Measurements from ENCODE around the gene EIF4A2. TPM values are rescaled to one million over a fixed set of nuclear protein-coding genes. Genes with fewer than 3 reads are reported as not detected.
A peak's percentile ranks its signal among the peaks of the same experiment; 100 is the strongest.

EIF4A2 gene
- polyA plus RNA-seq (ENCODE audit: insufficient read length in 4 of 4) = 1,000 to 10,000 TPM in 1 of 4 donors, 100 to 1,000 TPM in 3; 730 to 1,033 (median 790) TPM

DNA sequence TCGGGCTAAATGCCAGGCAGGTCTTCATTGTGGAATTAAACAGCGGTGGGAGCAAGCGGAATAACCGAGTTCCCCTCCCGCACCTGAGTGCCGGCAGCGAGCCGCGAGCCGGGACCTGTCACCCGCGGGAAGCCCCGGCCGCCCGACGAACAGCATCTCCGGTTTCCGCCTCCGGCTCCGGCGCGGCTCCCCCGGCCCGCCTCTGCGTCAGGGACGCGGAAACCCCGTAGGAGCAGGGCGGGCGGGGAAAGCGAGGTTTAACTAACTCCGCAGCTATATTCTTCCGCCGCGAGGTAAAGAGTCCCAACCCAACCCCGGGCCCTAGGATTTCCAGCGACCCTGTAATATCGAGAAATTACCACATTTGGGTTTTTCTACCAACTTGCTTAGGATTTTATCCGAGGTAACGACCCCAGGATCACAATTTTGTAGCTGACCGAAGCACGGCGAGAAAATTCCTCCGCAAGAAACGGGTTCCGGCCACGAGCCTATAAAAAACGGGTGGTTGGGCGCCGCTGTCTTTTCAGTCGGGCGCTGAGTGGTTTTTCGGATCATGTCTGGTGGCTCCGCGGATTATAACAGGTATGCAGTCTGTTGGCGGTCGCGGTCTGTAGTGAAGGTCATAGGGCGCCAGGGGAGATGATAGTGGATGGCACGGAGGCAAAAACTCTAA lies at the start of gene EIF4A2:
TSS of gene EIF4A2 (plus strand) at position 520 of the 673 bp plus-strand sequence. CDS start at position 554, 34 bp downstream.
- peak; percentile 82 to 91 (median 86) for DNase-seq (ENCODE audit: low read depth in 4 of 4, low spot score in 3 of 4)

DNA sequence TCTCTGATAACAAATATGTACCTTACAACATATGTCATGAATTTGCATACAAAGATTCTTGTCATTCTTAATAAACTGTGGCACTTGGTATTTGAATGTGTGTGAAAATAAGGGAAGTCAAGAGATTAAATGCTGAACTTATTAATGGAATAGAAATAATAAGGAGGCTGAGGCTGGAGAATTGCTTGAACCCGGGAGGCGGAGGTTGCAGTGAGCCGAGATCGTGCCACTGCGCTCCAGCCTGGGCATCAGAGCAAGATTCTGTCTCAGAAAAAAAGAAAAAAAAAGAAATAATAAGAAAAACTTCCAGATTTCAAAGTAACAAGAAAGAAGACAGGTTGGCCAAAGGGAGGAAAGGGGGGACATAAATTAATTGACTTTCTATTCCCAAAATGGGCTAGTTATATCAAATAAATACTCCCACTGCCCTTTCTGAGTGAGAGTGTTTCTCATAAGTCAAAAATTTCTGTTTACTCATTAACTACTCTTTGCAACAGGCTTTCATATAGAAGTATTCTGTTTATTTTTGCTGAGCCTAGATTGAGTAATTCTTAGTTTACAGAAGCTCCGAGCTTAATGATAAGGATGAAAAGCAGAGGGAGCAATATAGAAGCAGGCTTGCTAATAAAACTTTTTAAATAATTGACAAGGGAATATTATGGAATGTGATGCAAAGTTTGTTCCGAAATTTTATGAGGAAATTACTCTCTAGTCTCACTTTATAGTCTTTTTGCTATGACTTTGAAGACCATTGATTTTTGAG lies 40.6 kb upstream of the EIF4A2 start:
- DNase-seq (ENCODE audit: low read depth in 4 of 4, low spot score in 3 of 4) = no peak

DNA sequence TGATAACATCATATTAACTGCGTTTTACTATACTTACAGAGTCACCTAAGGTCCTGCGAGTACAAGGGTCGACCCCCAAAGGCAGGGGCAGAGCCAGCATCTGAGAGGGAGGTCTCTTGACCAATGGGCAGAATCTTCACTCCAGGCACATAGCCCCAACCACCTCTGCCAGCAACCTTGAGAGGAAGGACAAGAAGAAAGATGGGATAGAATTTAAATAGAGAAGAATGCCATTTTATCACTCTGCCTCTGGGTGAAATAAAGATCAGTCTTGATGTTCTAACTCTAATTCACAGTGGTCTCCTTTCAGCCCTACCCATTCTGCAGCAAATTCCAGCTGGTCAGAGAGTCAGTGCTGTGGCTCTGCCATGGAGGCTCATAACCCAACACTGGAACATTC lies 39.7 kb upstream of the EIF4A2 start:
- no peak for DNase-seq (ENCODE audit: low read depth in 4 of 4, low spot score in 3 of 4)

DNA sequence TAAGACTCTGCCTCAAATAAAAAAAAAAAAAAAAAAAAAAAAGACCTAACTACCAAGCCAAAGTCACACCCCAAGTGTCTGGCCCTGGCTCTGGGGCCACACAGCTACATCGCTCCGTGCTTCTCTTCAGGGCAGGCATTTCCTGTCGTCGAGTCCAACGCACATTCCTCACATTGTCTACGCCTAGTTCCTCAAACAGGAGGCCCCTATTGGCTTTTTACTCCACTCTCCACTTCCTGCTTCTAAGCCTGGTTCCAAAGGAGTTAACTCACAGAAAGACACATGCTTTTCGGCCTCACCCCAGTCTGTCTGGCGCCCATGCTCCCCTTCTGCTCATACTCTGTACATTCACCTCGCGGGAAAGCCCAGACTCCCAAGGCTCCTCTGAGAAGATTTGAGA lies 37.4 kb upstream of the EIF4A2 start:
- DNase-seq (ENCODE audit: low read depth in 4 of 4, low spot score in 3 of 4) = no peak

DNA sequence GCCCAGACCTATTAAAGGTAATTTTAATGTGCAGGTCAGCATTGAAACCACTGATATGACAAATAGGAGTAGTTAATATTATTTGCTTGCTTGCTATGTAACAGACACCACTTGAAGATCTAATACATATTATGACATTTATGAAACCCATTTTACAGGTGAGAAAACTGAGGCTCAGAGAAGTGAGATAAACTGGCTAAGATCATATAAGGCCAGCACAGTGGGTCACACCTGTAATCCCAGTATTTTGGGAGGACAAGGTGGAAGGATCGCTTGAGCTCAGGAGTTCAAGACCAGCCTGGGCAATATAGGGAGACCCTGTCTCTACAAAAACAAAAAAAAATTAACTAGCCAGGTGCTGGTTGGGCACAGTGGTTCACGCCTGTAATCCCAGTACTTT lies 33.1 kb upstream of the EIF4A2 start:
- DNase-seq (ENCODE audit: low read depth in 4 of 4, low spot score in 3 of 4) = no peak

DNA sequence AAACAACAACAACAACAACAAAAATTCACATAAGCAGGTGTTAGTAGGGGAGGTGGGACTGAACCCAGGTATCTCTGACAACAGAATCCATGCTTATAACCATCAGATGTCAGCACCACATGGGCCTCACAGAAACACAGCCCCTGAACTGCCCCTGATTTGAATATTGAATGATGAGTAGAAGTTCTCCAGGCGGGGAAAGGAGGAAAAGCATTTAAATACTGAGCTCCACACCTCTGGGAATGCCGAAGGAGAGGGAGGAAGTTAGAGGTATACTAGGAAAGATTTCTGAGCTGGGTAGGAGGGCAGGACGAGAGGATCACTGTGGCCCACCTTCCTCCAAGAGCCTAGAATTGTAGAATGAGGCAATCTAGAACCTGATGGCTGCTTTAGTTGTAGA lies 31.9 kb upstream of the EIF4A2 start:
- no peak for DNase-seq (ENCODE audit: low read depth in 4 of 4, low spot score in 3 of 4)

DNA sequence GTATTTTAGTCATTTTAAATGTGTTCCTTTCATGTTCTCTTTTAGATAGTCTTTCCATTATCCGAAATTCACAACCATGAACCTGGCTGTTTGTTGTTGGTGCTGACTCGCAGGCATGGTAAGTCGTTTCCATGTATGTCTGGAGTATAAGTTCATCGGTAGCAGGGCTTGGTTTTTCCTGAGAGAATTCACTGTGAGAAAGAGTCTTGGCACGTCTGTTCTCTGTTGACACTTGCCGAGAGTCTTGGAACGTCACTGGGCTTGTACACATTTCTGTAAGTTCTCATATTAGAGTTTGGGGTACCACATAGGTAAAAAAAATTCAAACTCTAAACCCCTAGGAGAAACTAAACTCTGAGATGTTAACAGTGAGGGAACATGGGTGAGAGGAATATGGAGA lies 29.4 kb upstream of the EIF4A2 start:
- DNase-seq (ENCODE audit: low read depth in 4 of 4, low spot score in 3 of 4) = no peak

DNA sequence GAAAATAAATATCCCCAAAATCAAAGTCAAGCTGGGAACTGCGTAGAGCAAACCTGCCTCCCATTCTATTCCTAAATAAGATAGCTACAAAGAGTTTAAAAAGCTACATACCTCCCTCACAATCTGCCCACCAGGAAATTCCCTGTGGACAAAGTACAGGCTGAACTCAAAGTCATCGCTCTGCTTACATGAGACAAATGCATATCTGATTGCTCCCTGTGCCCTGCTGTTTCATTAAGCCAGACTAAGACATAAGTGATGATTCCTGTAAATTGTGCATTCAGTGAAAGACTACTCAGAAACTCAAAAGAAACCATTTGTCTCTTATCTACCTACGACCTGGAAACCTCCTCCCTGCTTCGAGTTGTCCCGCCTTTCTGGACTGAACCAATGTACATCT lies 28.5 kb upstream of the EIF4A2 start:
- DNase-seq (ENCODE audit: low read depth in 4 of 4, low spot score in 3 of 4) = no peak

DNA sequence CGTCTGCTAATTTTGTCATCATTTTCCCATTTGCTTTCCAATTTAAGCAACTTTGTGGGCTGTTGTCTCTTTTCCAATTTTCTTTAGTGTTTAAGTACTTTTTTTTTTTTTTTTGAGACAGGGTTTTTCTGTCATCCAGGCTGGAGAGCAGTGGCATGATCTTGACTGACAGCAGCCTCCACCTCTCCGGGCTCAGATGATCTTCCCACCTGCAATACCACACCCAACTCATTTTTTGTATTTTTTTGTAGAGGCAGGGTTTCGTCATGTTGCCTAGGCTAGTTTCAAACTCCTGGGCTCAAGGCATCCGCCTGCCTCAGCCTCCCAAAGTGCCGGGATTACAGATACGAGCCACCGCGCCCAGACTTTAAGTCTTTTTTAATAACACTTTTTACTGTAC lies 26.2 kb upstream of the EIF4A2 start:
- DNase-seq (ENCODE audit: low read depth in 4 of 4, low spot score in 3 of 4) = no peak

DNA sequence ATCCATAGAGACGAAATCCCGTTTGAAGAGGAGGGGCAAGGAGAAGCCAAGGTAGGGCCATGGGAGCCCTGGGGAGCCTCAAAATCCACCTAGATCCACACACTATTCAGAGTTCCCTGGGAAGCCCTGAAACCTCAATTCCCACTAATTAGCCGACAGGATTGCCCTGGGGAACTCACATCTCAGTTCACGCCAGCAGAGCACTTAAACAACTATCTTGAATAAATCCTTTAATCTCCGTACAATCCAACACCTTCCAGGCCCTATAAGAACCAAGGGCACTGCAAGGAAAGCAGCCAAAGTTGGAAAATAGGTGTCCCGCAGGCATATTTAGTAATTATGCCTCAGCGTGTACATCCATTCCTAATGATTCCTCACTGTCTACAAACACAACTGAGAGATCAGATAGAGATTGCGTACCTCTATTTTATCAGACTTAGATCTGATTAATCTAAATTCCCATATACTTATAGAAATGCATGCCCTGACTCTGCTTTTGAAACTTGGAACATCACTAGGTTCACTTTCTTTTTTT lies 25.6 kb upstream of the EIF4A2 start:
- DNase-seq (ENCODE audit: low read depth in 4 of 4, low spot score in 3 of 4) = no peak

DNA sequence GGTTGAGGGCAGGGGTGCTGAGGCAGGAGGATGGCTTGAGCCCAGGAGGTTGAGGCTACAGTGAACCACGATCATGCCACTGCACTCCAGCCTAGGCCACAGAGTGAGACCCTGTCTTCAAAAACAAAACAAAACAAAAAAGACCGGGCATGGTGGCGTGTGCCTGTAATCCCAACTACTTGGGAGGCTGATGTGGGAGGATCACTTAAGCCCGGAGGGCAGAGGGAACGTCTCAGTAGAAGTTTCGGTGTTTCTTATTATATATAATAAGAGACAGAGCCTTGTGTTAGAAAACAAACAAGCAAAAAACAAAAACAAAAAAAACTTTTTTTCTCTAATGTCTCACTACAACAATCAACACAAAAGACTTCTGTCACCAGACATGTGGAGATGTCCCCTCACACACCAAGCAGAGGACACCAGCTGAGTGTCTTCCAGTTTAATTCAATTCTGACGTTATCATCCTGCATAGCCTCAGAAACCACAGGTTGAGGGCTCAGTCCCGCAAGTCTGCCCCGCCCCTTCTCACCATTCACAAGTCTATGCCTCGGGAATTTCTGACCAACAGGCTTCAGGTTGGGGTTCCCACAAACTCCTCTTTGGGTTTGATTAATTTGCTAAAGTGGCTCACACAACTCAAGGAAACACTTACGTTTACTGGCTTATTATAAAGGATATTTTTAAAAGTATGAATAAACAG lies 24.0 kb upstream of the EIF4A2 start:
- DNase-seq (ENCODE audit: low read depth in 4 of 4, low spot score in 3 of 4) = no peak

DNA sequence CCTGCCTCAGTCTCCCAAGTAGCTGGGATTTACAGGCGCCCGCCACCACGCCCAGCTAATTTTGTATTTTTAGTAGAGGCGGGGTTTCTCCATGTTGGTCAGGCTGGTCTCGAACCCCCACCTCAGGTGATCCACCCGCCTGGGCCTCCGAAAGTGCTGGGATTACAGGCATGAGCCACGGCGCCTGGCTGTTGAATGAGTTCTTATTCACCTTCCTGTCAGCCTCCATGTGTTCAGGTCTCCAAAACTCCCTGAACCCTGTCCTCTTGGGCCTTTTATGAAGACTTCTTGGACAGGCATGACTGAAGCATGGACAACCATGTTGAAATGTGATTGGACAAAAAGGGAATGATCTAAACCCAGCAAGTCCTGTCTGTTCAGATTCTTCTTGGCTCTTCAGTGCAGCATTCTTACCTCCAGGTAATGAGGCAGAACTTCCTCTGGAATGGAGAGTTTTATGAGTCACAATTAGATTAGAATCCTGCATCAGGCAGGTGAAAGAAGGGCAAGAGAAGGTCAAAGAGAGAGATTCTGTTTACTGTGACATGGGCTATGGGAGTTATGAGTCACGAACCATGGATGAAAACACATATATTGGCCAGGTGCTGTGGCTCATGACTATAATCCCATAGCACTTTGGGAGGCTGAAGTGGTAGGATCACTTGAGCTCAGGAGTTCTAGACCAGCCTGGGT lies 23.1 kb upstream of the EIF4A2 start:
- DNase-seq (ENCODE audit: low read depth in 4 of 4, low spot score in 3 of 4) = no peak

DNA sequence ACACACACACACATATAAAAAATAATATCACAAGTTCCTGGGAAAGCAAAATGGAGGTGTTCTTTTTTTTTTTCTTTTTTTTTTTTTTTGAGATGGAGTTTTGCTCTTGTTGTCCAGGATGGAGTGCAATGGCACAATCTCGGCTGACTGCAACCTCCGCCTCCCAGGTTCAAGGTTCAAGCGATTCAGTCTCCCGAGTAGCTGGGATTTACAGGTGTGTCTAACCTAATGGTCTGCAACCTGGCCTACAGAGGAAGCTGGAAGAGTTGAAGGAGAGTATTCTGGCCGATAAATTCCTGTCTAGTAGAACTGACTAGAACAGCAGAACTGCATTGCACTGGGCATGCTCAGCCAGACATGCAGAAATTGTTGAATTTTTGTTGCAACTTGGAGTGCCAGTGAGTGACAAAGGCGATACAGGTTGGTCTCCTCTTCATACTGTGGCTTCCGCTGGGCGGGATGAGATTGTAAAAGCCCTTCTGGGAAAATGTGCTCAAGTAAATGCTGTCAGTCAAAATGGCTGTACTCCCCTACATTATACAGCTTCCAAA lies 22.4 kb upstream of the EIF4A2 start:
- no peak for DNase-seq (ENCODE audit: low read depth in 4 of 4, low spot score in 3 of 4)

DNA sequence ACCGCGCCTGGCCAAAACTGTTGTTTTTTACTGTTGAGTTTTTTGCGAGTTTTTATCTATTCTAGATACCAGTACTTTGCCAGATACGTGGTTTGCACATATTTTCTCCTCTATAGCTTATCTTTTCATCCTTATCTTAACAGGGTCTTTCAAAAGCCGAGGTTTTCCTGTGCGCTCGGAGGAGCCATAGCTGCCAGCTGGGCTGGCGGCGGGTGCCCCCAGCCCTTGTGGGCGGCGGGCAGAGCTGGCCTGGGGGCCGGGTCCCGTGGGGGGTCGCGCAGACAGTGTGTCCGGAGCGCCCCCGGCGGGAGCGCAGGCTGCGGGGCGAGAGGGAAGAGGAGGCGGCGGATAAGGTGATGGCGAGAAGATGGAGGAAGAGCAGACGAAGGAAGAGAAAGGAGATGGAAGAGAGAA lies 11.1 kb upstream of the EIF4A2 start:
- DNase-seq (ENCODE audit: low read depth in 4 of 4, low spot score in 3 of 4) = no peak

DNA sequence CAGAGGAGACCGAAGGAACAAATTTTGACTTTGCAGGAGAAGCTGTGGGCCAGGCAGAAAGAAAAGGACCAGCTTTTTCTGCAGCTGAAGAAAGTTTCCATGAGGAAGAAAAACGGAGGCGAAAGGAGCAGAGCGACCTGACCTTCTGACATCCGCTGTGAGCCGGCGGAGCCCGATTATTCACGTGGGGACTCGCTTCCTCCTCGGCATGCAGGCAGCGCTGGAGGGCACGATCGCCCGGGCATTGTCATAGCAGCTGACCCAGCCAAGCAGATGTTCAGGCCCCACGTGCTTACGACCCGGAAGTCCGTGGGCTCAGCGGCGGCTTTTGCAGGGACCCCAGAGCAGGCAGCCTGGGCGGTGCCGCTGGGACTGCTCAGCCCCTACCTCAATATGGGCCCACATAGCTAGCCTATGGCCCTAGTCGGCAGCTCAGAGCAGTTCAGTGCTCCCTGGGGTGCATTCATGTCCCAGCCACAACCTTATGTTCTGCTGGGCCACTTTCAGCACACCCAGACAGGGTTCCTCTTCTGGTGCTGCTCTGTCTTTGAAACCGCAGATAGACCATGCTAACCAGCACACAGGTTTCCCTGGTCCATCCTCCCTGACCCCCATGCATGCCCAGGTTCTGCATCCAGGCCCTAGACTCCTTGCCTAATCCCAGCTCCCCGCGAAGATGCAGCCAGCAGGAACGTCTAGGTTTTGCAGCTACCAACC lies 10.5 kb upstream of the EIF4A2 start:
- peak in 1 of 4 donors; percentile 28 for DNase-seq (ENCODE audit: low read depth in 4 of 4, low spot score in 3 of 4)

DNA sequence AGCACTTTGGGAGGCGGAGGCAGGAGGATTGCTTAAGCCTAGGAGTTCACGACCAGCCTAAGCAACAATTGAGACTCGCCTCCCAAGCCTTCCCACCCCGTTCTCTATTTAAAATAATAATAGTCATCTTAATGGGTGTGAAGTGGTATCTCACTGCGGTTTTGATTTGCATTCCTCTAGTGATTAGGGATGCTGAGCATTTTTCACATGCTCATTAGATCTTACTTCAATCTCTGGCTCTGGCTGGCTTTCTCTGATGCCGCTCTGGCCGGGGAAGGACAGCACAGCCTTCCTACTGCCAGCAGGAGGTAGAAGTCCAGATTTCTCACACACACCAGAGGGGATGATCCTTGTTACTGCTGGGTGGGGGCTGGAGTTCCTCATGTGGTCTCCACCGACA lies 7.4 kb upstream of the EIF4A2 start:
- no peak for DNase-seq (ENCODE audit: low read depth in 4 of 4, low spot score in 3 of 4)

DNA sequence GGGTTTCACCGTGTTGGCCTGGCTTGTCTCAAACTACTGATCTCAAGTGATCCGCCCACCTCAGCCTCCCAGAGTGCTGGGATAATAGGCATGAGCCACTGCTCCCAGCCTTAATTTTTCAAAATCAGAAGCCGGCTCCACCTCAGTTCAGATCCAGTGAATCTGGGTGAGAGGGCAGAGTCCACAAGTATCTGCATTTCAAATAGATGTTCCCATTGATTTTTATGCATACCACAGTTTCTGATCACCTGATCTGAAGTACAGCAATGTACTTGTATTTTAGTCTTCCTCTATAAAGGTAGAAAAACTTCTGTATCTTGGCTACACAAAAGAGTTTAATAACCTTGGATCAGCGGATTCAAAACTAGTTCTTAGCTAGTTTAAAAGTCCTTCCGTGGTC lies 4.2 kb upstream of the EIF4A2 start:
- no peak for DNase-seq (ENCODE audit: low read depth in 4 of 4, low spot score in 3 of 4)

DNA sequence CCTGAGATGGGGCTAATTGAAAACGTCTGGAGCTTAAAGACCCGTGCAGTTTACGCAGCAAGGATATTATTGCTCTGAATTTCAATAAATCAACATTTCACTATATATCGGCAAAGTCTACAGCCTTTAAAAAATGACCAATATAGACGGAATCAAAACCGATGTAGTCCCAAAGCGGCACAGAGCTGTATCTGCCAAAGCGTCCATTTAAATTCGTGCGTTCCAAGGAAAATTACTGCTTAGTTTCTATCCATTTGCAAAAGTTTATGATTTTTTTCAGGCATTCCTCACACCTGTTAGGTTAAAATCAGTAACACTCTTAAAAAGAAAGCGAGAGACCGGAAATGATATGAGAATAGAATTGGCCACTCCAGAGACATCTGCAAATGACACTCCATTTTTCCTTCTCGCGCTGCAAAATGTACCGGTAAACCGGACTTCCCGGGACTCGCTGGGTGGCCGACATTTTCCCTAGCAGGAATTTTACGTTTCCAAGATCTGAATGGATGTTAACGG lies 777 bp upstream of the EIF4A2 start:
- DNase-seq (ENCODE audit: low read depth in 4 of 4, low spot score in 3 of 4) = peak in 1 of 4 donors; percentile 46

DNA sequence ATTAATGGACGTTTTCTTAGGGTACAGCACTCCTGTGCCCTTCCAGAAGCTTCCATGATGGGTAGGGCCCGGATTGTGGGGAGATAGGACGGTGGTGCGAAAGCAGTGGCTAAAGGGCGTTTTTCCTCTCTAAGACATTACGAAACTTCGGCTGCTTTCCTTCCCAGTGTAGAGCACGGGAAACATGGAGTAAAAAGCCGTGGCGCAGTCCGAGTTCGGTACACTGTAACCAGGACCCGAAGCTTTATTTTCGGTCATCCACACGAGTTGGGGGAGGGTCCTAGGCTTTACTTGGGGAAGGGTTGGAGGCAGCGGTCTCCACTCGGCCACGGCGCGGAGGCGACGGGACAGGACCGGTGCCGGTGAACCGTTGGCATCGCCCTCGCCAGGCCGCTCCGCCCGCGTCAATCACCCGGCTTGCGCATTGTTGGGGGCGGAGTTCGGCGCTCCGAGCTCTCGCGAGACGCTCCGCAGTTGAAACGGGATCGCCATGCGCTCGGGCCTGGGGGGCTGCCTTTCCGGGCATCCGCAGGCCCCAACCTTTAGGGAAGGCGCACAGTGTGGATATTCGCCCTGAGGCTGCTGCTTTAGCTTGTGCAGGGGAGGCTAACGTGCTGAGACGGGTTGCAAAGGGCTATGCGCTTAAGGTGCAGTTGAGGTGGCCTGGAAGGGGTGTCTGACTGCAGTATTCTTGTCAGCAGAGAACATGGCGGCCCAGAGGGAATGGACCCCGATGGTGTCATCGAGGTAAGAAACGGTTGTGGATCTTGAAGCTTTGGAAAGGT lies 546 bp downstream of the EIF4A2 start:
- peak in 3 of 4 donors; percentile 62 to 69 (median 68) for DNase-seq (ENCODE audit: low read depth in 4 of 4, low spot score in 3 of 4)
